Type B pancreatic cell (in vitro differentiated cells): ENCODE results near the gene AHCYL1. TPM values are rescaled to one million over a fixed set of nuclear protein-coding genes. Genes with fewer than 3 reads are reported as not detected.
A peak's percentile ranks its signal among the peaks of the same experiment; 100 is the strongest.
"Not testable (repeated sequence)": the region's sequence is repeated elsewhere in the genome, so short reads cannot be mapped to it uniquely, and the experiment has no call there.

ENCODE experiments used
- DNase-seq: peaks from one replicate; pipeline ENCODE4 v3.0.0; 2021; ENCODE audit warnings: mixed read lengths; ENCODE audit not compliant: unreplicated experiment; ENCODE audit errors: extremely low spot score
- H3K27ac Mint-ChIP-seq: 2 replicates; pipeline ENCODE4 v1.8.0; 2021; ENCODE audit warnings: mild to moderate bottlenecking, mixed read lengths
- H3K27me3 Mint-ChIP-seq: 2 replicates; pipeline ENCODE4 v1.8.0; 2021; ENCODE audit warnings: mixed read lengths
- H3K36me3 Mint-ChIP-seq: 2 replicates; pipeline ENCODE4 v1.8.0; 2021; ENCODE audit warnings: mixed read lengths
- H3K4me1 Mint-ChIP-seq: one replicate; pipeline ENCODE4 v1.8.0; 2021; ENCODE audit warnings: mixed read lengths; ENCODE audit not compliant: unreplicated experiment
- H3K4me3 Mint-ChIP-seq: 2 replicates; pipeline ENCODE4 v1.8.0; 2021; ENCODE audit warnings: mild to moderate bottlenecking, mixed read lengths
- H3K9me3 Mint-ChIP-seq: 2 replicates; pipeline ENCODE4 v1.8.0; 2021; ENCODE audit warnings: mixed read lengths
- total RNA-seq: library from RNA; stranded (reverse); gene quantifications from 2 replicates; pipeline ENCODE4 v1.2.1, GENCODE V29; 2021; ENCODE audit warnings: low replicate concordance
- TF ChIP-seq, protein P1 (sequence below): fragments of 200-600 bp; sonication (generic); conservative IDR thresholded peaks from 2 replicates; pipeline ENCODE4 v1.5.0; 2021; ENCODE audit warnings: antibody characterized with exemption, mild to moderate bottlenecking

AHCYL1 gene
- total RNA-seq, 1 donor from 2014 or later = 87.1 TPM

DNA sequence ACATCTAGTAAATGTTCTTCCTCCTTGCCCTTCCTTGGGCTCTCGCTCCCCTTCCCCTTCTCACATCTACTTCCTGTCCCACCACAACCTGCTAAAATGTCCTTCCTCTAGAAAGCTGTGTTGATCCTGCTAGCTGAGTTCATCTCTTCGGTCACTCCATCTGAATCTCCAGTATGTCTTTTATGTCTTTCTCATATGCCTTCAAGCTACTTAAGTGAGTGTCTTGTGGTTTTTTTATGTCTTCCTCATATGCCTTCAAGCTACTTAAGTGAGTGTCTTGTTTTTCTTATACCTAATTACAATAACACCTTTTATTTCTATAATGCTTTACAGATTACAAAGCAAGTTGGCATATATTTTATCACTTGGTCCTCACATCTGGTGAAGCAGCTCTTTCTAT lies 40.0 kb upstream of the AHCYL1 start:
- H3K27ac Mint-ChIP-seq = no peak overlapping the region
- TF ChIP-seq, protein P1, sequence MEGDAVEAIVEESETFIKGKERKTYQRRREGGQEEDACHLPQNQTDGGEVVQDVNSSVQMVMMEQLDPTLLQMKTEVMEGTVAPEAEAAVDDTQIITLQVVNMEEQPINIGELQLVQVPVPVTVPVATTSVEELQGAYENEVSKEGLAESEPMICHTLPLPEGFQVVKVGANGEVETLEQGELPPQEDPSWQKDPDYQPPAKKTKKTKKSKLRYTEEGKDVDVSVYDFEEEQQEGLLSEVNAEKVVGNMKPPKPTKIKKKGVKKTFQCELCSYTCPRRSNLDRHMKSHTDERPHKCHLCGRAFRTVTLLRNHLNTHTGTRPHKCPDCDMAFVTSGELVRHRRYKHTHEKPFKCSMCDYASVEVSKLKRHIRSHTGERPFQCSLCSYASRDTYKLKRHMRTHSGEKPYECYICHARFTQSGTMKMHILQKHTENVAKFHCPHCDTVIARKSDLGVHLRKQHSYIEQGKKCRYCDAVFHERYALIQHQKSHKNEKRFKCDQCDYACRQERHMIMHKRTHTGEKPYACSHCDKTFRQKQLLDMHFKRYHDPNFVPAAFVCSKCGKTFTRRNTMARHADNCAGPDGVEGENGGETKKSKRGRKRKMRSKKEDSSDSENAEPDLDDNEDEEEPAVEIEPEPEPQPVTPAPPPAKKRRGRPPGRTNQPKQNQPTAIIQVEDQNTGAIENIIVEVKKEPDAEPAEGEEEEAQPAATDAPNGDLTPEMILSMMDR = no peak
- DNase-seq = no peak
- H3K4me3 Mint-ChIP-seq = no peak overlapping the region
- peaks cover 4% of the 10 kb centered on the region for H3K9me3 Mint-ChIP-seq
- H3K4me1 Mint-ChIP-seq = peaks cover 5% of the 10 kb centered on the region
- H3K27me3 Mint-ChIP-seq = no peaks in the 10 kb centered on the region
- no peaks in the 10 kb centered on the region for H3K36me3 Mint-ChIP-seq

DNA sequence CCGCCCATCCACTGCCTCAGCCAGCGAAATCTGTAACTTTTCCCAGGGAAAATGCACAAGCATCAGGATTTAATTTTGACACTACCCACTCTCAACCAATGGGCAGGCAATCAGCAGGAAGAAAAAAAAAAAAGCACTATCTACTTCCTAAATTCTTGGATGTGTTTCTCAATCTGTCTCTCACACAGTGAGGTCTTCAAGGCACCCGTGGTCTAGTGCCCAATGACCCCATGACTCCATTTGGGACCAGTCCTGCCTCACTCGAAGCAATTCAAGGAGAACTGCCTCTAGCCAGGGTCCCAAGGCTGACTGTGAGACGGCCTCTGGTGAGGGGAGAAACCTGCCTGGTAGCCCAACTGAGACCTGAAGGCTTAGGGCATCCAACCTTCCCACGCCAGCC lies 38.1 kb upstream of the AHCYL1 start:
- Mint-ChIP-seq H3K9me3 (peaks cover 4% of the 10 kb centered on the region), H3K27ac (no peak overlapping the region), H3K4me1 (peaks cover 5% of the 10 kb centered on the region), H3K27me3 (no peaks in the 10 kb centered on the region), H3K36me3 (no peaks in the 10 kb centered on the region), H3K4me3 (no peak overlapping the region)
- TF ChIP-seq, protein P1 = no peak
- DNase-seq = no peak

- Mint-ChIP-seq H3K9me3 (peaks cover 4% of the 10 kb centered on the region), H3K4me1 (peaks cover 5% of the 10 kb centered on the region), H3K4me3 (no peak overlapping the region), H3K27me3 (no peaks in the 10 kb centered on the region), H3K36me3 (no peaks in the 10 kb centered on the region), H3K27ac (peak overlapping the region; percentile 31)
- TF ChIP-seq, protein P1 = no peak
- no peak for DNase-seq
These were observed 36.8 kb upstream of the AHCYL1 start for GRCh38 chr1:109947582-109948284.

DNA sequence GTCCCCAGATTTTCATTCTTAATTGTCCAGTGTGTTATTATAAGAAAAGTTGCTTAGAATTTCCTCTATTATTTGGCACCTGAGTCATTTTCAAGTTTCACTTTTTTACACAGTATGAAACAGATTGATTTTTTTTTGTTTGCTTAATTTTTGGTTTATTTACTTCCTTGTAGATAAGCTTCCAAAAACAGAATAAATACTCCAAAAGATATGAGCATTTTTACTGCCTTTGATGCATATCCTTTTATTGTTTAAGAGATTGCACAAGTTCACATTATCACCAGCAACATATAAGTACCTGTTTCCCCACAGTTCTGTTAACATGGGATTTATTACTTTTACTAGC lies 36.3 kb upstream of the AHCYL1 start:
- Mint-ChIP-seq H3K4me3 (no peak overlapping the region), H3K9me3 (no peaks in the 10 kb centered on the region), H3K36me3 (no peaks in the 10 kb centered on the region), H3K27me3 (no peaks in the 10 kb centered on the region), H3K4me1 (peaks cover 5% of the 10 kb centered on the region), H3K27ac (peak overlapping the region; percentile 45)
- TF ChIP-seq, protein P1 = no peak
- DNase-seq = no peak

GRCh38 chr1:109950038-109950437 lies 34.5 kb upstream of the AHCYL1 start:
- Mint-ChIP-seq H3K27me3 (no peaks in the 10 kb centered on the region), H3K27ac (no peak overlapping the region), H3K4me1 (peaks cover 5% of the 10 kb centered on the region), H3K4me3 (no peak overlapping the region), H3K9me3 (no peaks in the 10 kb centered on the region), H3K36me3 (no peaks in the 10 kb centered on the region)
- no peak for DNase-seq
- TF ChIP-seq, protein P1 = no peak

- Mint-ChIP-seq H3K27ac (no peak overlapping the region), H3K36me3 (no peaks in the 10 kb centered on the region), H3K4me3 (no peak overlapping the region), H3K9me3 (no peaks in the 10 kb centered on the region), H3K4me1 (peaks cover 5% of the 10 kb centered on the region), H3K27me3 (no peaks in the 10 kb centered on the region)
- DNase-seq = no peak
- TF ChIP-seq, protein P1 = no peak
These were observed 34.1 kb upstream of the AHCYL1 start for GRCh38 chr1:109950509-109950908.

DNA sequence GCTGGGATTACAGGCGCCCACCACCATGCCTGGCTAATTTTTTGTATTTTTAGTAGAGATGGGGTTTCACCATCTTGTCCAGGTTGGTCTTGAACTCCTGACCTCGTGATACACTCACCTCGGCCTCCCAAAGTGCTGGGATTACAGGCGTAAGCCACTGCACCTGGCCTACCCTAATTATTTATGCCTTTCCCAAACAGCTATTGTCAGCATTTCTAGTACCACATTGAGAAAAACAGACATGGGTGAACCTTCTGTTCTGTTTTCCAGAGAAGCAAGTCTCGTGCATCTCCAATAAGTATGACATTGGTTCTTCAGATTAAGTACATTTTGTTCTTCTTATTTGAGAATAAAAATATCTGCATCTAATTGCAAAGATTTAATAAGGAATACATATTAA lies 33.1 kb upstream of the AHCYL1 start:
- not testable (repeated sequence) for H3K27me3 Mint-ChIP-seq, H3K27ac Mint-ChIP-seq, DNase-seq, H3K4me3 Mint-ChIP-seq, H3K36me3 Mint-ChIP-seq, H3K4me1 Mint-ChIP-seq, H3K9me3 Mint-ChIP-seq
